Measurements from ENCODE around the gene NEDD4. TPM values are rescaled to one million over a fixed set of nuclear protein-coding genes. Genes with fewer than 3 reads are reported as not detected.

The NEDD4 gene
- polyA plus RNA-seq, 1 donor (not counting 4 experiments of a cell fraction or from before 2014, with no cell fraction given) = 24.3 TPM

DNA sequence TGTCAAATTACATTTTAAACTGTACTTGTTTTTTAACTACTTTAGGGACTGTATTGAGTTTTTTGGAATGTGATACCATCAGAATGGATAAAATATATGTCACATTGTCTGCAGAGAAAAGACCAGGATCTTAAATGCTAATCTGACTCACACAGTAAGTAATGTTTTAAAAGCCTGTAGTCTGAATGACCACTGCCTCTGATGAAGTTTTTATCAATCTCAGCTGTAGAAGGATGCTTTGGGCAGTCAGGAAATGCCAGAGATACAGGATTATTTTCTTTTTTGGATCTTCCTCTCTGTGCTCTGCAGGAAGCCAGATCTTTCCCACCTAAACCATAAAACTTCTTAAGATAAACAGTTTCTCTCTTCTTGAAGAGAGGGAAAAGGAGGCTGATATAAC is 177.4 kb downstream of the NEDD4 start:
- FAIRE-seq (no peak), DNase-seq (ENCODE audit: low read depth, low spot score) (no peak)
- no peaks in the 10 kb centered on the region for H3K79me2 ChIP-seq (ENCODE audit: control insufficient read depth, insufficient read depth, low read length)
- no peak overlapping the region for H3K9ac ChIP-seq (ENCODE audit: control insufficient read depth, extremely low read depth, insufficient read depth, low read length)
- no peaks in the 10 kb centered on the region for H3K9me1 ChIP-seq (ENCODE audit: control insufficient read depth, extremely low read depth, insufficient read depth, low read length)
- H3K4me3 ChIP-seq (ENCODE audit: control insufficient read depth in 2 of 3, extremely low read depth in 1 of 3, insufficient read depth in 2 of 3, low read depth in 1 of 3, low read length in 3 of 3) = no peak overlapping the region
- H3K27me3 ChIP-seq (ENCODE audit: control insufficient read depth, extremely low read depth, insufficient read depth, low read length) = no peaks in the 10 kb centered on the region
- H3K9me3 ChIP-seq (ENCODE audit: control insufficient read depth, low read depth, low read length) = no peaks in the 10 kb centered on the region
- dilution Hi-C loops (cut with MboI; ENCODE audit: extremely low pct_ligation_motif_present, low sequenced_read_pairs) = no loop called here
- no peaks in the 10 kb centered on the region for H3K36me3 ChIP-seq (ENCODE audit: control insufficient read depth in 2 of 2, extremely low read depth in 1 of 2, insufficient read depth in 2 of 2, low read length in 2 of 2)
- no peaks in the 10 kb centered on the region for H4K20me1 ChIP-seq (ENCODE audit: control insufficient read depth, extremely low read depth, insufficient read depth, low read length)
- no peak overlapping the region for H2AFZ ChIP-seq (ENCODE audit: control insufficient read depth, low read length)
- TF ChIP-seq, protein P1, sequence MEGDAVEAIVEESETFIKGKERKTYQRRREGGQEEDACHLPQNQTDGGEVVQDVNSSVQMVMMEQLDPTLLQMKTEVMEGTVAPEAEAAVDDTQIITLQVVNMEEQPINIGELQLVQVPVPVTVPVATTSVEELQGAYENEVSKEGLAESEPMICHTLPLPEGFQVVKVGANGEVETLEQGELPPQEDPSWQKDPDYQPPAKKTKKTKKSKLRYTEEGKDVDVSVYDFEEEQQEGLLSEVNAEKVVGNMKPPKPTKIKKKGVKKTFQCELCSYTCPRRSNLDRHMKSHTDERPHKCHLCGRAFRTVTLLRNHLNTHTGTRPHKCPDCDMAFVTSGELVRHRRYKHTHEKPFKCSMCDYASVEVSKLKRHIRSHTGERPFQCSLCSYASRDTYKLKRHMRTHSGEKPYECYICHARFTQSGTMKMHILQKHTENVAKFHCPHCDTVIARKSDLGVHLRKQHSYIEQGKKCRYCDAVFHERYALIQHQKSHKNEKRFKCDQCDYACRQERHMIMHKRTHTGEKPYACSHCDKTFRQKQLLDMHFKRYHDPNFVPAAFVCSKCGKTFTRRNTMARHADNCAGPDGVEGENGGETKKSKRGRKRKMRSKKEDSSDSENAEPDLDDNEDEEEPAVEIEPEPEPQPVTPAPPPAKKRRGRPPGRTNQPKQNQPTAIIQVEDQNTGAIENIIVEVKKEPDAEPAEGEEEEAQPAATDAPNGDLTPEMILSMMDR (optimal IDR thresholded peaks at IDR 0.05 in 1 of 3, IDR thresholded peaks at IDR 0.05 in 1 of 3, conservative IDR thresholded peaks at IDR 0.05 in 1 of 3; ENCODE audit: extremely low read depth in 1 of 3, insufficient read depth in 2 of 3, low read length in 3 of 3) = no peak
- TF ChIP-seq EZH2 (IDR thresholded peaks at IDR 0.05; ENCODE audit: low read length) = no peak
- no peak overlapping the region for H3K27ac ChIP-seq (ENCODE audit: control insufficient read depth, insufficient read depth, low read length)
- no peaks in the 10 kb centered on the region for H3K4me1 ChIP-seq (ENCODE audit: control insufficient read depth, extremely low read depth, insufficient read depth, low read length)
- no peak overlapping the region for H3K4me2 ChIP-seq (ENCODE audit: control insufficient read depth, extremely low read depth, insufficient read depth, low read depth, low read length)

DNA sequence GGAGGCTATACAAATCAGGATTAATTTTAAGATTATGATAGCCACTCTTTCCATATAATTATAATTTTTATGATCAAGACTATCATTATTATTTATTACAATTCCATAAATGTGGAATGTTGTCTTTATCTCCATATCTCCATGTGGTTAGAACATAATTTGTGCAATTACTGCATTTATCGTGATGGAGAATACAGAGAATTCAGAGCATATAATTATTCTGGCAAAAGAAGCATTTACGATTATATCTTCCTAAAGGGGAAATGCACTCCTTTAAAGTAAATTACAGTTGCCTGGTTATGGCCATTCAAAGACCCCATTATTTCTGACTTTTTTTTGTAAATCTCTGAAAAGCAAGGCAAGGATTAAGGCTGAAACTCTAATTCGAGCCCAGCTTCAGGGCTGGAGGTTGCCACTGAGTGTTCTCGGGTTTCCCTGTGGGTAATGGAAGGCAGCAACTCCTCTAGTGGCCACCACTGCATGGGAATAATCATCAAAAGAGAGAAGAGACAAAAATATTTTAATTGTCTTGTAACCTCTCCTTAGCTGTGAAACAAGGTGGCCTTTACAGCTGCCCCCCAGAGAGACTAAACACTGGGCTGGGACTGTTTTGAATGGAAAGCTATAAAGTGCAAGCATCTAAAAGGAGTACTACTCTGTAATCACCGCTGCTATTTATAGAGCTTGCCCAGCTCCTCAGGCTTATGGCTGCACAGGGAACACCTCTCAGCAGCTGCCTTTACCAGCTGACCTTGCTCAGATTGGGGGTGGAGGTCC is 190.6 kb downstream of the NEDD4 start:
- no peak for FAIRE-seq
- Histone ChIP-seq H3K4me2 (ENCODE audit: control insufficient read depth, extremely low read depth, insufficient read depth, low read depth, low read length) (no peak overlapping the region), H3K9me3 (ENCODE audit: control insufficient read depth, low read depth, low read length) (no peaks in the 10 kb centered on the region)

More for the DNA sequence above, 190.6 kb downstream of the NEDD4 start:
- no peak for DNase-seq (ENCODE audit: low read depth, low spot score)
- Histone ChIP-seq H3K9ac (ENCODE audit: control insufficient read depth, extremely low read depth, insufficient read depth, low read length) (no peak overlapping the region), H4K20me1 (ENCODE audit: control insufficient read depth, extremely low read depth, insufficient read depth, low read length) (no peaks in the 10 kb centered on the region), H3K27me3 (ENCODE audit: control insufficient read depth, extremely low read depth, insufficient read depth, low read length) (peaks cover 4% of the 10 kb centered on the region), H3K9me1 (ENCODE audit: control insufficient read depth, extremely low read depth, insufficient read depth, low read length) (no peaks in the 10 kb centered on the region), H3K4me3 (ENCODE audit: control insufficient read depth in 2 of 3, extremely low read depth in 1 of 3, insufficient read depth in 2 of 3, low read depth in 1 of 3, low read length in 3 of 3) (no peak overlapping the region), H3K79me2 (ENCODE audit: control insufficient read depth, insufficient read depth, low read length) (no peaks in the 10 kb centered on the region), H3K4me1 (ENCODE audit: control insufficient read depth, extremely low read depth, insufficient read depth, low read length) (no peaks in the 10 kb centered on the region), H2AFZ (ENCODE audit: control insufficient read depth, low read length) (no peak overlapping the region), H3K27ac (ENCODE audit: control insufficient read depth, insufficient read depth, low read length) (no peak overlapping the region), H3K36me3 (ENCODE audit: control insufficient read depth in 2 of 2, extremely low read depth in 1 of 2, insufficient read depth in 2 of 2, low read length in 2 of 2) (no peaks in the 10 kb centered on the region)
- dilution Hi-C loops (cut with MboI; ENCODE audit: extremely low pct_ligation_motif_present, low sequenced_read_pairs) = no loop called here
- no peak for TF ChIP-seq EZH2 (IDR thresholded peaks at IDR 0.05; ENCODE audit: low read length)
- TF ChIP-seq, protein P1 (optimal IDR thresholded peaks at IDR 0.05 in 1 of 3, IDR thresholded peaks at IDR 0.05 in 1 of 3, conservative IDR thresholded peaks at IDR 0.05 in 1 of 3; ENCODE audit: extremely low read depth in 1 of 3, insufficient read depth in 2 of 3, low read length in 3 of 3) = no peak

All from keratinocyte (primary cell).